ENCODE data around the gene FBXO45. TPM values are rescaled to one million over a fixed set of nuclear protein-coding genes. Genes with fewer than 3 reads are reported as not detected.
"Not testable (repeated sequence)": the region's sequence is repeated elsewhere in the genome, so short reads cannot be mapped to it uniquely, and the experiment has no call there.

Gene FBXO45
- total RNA-seq, 1 donor from 2014 or later = 23.1 TPM

DNA sequence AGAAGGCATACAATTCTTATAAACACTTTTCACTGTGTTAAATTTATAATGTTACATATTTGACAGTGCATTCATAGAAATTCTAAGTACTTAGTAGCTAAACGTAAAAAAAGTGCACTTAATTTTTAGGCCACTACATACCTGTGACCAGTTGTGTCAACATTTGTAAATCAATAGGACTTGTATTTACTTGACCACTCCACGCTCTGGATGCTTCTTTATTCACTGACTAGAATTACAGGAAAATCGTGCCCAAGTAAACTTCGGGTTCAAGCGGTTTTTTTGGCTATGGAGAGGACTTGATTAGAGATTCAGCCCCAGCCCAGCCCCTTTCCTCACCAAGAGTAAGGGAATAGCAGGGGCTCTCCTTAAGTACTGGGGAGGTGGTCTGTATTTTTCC, 21.9 kb upstream of the FBXO45 start:
- no peak overlapping the region for H3K4me3 ChIP-seq
- no peaks in the 10 kb centered on the region for H3K79me2 ChIP-seq (ENCODE audit: low read depth)
- no peaks in the 10 kb centered on the region for H3K27me3 ChIP-seq
- no peaks in the 10 kb centered on the region for H4K20me1 ChIP-seq (ENCODE audit: low read depth)
- peaks cover 2% of the 10 kb centered on the region for H3K27me3 Mint-ChIP-seq (ENCODE audit: insufficient read depth, low read depth)
- peaks cover 6% of the 10 kb centered on the region for H3K36me3 Mint-ChIP-seq
- no peaks in the 10 kb centered on the region for H3K9me3 ChIP-seq (ENCODE audit: low read depth)
- H3F3A ChIP-seq (ENCODE audit: low read depth) = no peaks in the 10 kb centered on the region
- no peak overlapping the region for H3K9ac ChIP-seq
- no peak overlapping the region for H3K27ac ChIP-seq
- no peak for DNase-seq (ENCODE audit: low spot score)
- no peak overlapping the region for H3K4me3 Mint-ChIP-seq
- H2AFZ ChIP-seq (replicated peaks) = no peak overlapping the region
- H3K27ac Mint-ChIP-seq = no peak overlapping the region
- no peaks in the 10 kb centered on the region for H3K36me3 ChIP-seq
- TF ChIP-seq EZH2phosphoT487 (IDR thresholded peaks at IDR 0.05) = no peak
- TF ChIP-seq, protein P1, sequence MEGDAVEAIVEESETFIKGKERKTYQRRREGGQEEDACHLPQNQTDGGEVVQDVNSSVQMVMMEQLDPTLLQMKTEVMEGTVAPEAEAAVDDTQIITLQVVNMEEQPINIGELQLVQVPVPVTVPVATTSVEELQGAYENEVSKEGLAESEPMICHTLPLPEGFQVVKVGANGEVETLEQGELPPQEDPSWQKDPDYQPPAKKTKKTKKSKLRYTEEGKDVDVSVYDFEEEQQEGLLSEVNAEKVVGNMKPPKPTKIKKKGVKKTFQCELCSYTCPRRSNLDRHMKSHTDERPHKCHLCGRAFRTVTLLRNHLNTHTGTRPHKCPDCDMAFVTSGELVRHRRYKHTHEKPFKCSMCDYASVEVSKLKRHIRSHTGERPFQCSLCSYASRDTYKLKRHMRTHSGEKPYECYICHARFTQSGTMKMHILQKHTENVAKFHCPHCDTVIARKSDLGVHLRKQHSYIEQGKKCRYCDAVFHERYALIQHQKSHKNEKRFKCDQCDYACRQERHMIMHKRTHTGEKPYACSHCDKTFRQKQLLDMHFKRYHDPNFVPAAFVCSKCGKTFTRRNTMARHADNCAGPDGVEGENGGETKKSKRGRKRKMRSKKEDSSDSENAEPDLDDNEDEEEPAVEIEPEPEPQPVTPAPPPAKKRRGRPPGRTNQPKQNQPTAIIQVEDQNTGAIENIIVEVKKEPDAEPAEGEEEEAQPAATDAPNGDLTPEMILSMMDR (IDR thresholded peaks at IDR 0.05) = no peak
- TF ChIP-seq EZH2 (IDR thresholded peaks at IDR 0.05) = no peak
- no peaks in the 10 kb centered on the region for H3K4me1 Mint-ChIP-seq
- H3K4me2 ChIP-seq = no peak overlapping the region
- H3K4me1 ChIP-seq = no peaks in the 10 kb centered on the region
- H3K9me3 Mint-ChIP-seq = peaks cover 29% of the 10 kb centered on the region

GRCh38 chr3:196547067-196547466, 21.4 kb upstream of the FBXO45 start:
- Histone ChIP-seq H4K20me1 (ENCODE audit: low read depth) (no peaks in the 10 kb centered on the region), H3K4me1 (no peaks in the 10 kb centered on the region), H2AFZ (replicated peaks) (no peak overlapping the region), H3K9ac (no peak overlapping the region), H3K27ac (no peak overlapping the region), H3K4me2 (no peak overlapping the region), H3K4me3 (no peak overlapping the region), H3K79me2 (ENCODE audit: low read depth) (no peaks in the 10 kb centered on the region), H3K36me3 (no peaks in the 10 kb centered on the region), H3F3A (ENCODE audit: low read depth) (no peaks in the 10 kb centered on the region), H3K9me3 (ENCODE audit: low read depth) (no peaks in the 10 kb centered on the region), H3K27me3 (no peaks in the 10 kb centered on the region)
- H3K4me3 Mint-ChIP-seq = no peak overlapping the region
- peaks cover 29% of the 10 kb centered on the region for H3K9me3 Mint-ChIP-seq
- peaks cover 2% of the 10 kb centered on the region for H3K27me3 Mint-ChIP-seq (ENCODE audit: insufficient read depth, low read depth)
- peaks cover 8% of the 10 kb centered on the region for H3K36me3 Mint-ChIP-seq
- TF ChIP-seq EZH2phosphoT487 (IDR thresholded peaks at IDR 0.05) = no peak
- no peak for TF ChIP-seq EZH2 (IDR thresholded peaks at IDR 0.05)
- TF ChIP-seq, protein P1 (IDR thresholded peaks at IDR 0.05) = no peak
- H3K4me1 Mint-ChIP-seq = no peaks in the 10 kb centered on the region
- DNase-seq (ENCODE audit: low spot score) = no peak
- no peak overlapping the region for H3K27ac Mint-ChIP-seq

GRCh38 chr3:196549312-196549711, 19.1 kb upstream of the FBXO45 start:
- H3K4me1 Mint-ChIP-seq; H3K27ac ChIP-seq; H3K4me3 Mint-ChIP-seq; H3K79me2 ChIP-seq (ENCODE audit: low read depth); H3F3A ChIP-seq (ENCODE audit: low read depth); H3K27ac Mint-ChIP-seq; H3K36me3 Mint-ChIP-seq; DNase-seq (ENCODE audit: low spot score); H3K27me3 ChIP-seq; H3K4me2 ChIP-seq; H3K4me3 ChIP-seq; H4K20me1 ChIP-seq (ENCODE audit: low read depth); H2AFZ ChIP-seq (replicated peaks); H3K4me1 ChIP-seq; H3K27me3 Mint-ChIP-seq (ENCODE audit: insufficient read depth, low read depth); H3K36me3 ChIP-seq; H3K9me3 ChIP-seq (ENCODE audit: low read depth); H3K9ac ChIP-seq: not testable (repeated sequence)
- peaks cover 26% of the 10 kb centered on the region for H3K9me3 Mint-ChIP-seq

DNA sequence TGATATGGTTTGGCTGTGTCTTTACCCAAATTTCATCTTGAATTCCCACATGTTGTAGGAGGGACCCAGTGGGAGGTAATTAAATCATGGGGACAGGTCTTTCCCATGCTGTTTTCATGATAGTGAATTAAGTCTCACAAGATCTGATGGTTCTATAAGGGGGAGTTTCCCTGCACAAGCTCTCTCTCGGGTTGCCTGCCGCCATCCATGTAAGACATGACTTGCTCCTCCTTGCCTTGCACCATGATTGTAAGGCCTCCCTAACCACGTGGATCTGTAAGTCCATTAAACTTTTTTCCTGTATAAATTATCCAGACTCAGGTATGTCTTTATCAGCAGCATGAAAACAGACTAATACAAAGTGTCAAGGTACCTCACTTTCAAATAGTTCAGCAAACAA, 18.3 kb upstream of the FBXO45 start:
- H3K79me2 ChIP-seq (ENCODE audit: low read depth); H3K27ac Mint-ChIP-seq: not testable (repeated sequence)

More for the DNA sequence above, 18.3 kb upstream of the FBXO45 start:
- not testable (repeated sequence) for H3K27me3 ChIP-seq; H2AFZ ChIP-seq (replicated peaks); H3K4me2 ChIP-seq; H3K27ac ChIP-seq; H3K36me3 ChIP-seq; H3K27me3 Mint-ChIP-seq (ENCODE audit: insufficient read depth, low read depth); H3F3A ChIP-seq (ENCODE audit: low read depth); H3K9me3 ChIP-seq (ENCODE audit: low read depth); H3K4me3 Mint-ChIP-seq; H3K9ac ChIP-seq; H3K4me3 ChIP-seq; H4K20me1 ChIP-seq (ENCODE audit: low read depth); H3K36me3 Mint-ChIP-seq; H3K4me1 Mint-ChIP-seq; DNase-seq (ENCODE audit: low spot score); H3K4me1 ChIP-seq
- peaks cover 26% of the 10 kb centered on the region for H3K9me3 Mint-ChIP-seq
